ENCODE data around the gene LRP2.

- TF ChIP-seq TAF1 (IDR thresholded peaks at IDR 0.05; ENCODE audit: low read depth, low read length) (no peak), POLR2AphosphoS5 (IDR thresholded peaks at IDR 0.05; ENCODE audit: low read depth, low read length) (no peak), POLR2A (IDR thresholded peaks at IDR 0.05; ENCODE audit: low read depth, low read length) (no peak), PAX5 (IDR thresholded peaks at IDR 0.05; ENCODE audit: insufficient read depth, low read length, severe bottlenecking) (no peak)
Observed at GRCh38 chr2:169086893-169087467, 275.4 kb downstream of the LRP2 start.
